HCT116 (cell line): Measurements from ENCODE around the gene DHRS7. TPM values are rescaled to one million over a fixed set of nuclear protein-coding genes. Genes with fewer than 3 reads are reported as not detected.

Experiments used
- ATAC-seq: fragments of 200-7000 bp; cut with Tn5 transposase; 2 replicates; pipeline ENCODE4 v1.9.1; 2020; ENCODE audit warnings: mild to moderate bottlenecking, moderate library complexity
- BruUV-seq: library from RNA; stranded (reverse); fragments of 400-500 nt; replicated peaks from 2 replicates; lab custom pipeline; 2021; lab: Mats Ljungman, UMichigan
- CTCF ChIA-PET: fragments of 300-600 bp; sonication (Branson Sonifier 250); formaldehyde crosslinking; loops from one replicate; lab custom pipeline; 2021; ENCODE audit warnings: antibody characterized with exemption; lab: Charles Lee
- POLR2A ChIA-PET: fragments of 300-600, 350-600 bp; sonication (Branson Sonifier 250); formaldehyde crosslinking; loops from one replicate; lab custom pipeline; 2021; ENCODE audit warnings: antibody characterized with exemption; lab: Charles Lee
- RAD21 ChIA-PET, 2 experiments: fragments of 300-600 bp; sonication (Branson Sonifier 250); formaldehyde crosslinking; loops; one replicate each; lab custom pipeline; 2023; ENCODE audit warnings: low total read pairs in 2 of 2; ENCODE audit not compliant: uncharacterized antibody in 2 of 2, unreplicated experiment in 2 of 2, low non-redundant PET in 1 of 2; lab: Charles Lee
- DNase-seq: peaks from one replicate; pipeline ENCODE4 v3.0.0-alpha.2; 2010; ENCODE audit warnings: low read depth, low spot score
- H2AFZ ChIP-seq: fragments of 200-600 bp; shearing (Covaris generic), sonication (generic); 2 replicates; pipeline ENCODE4 v1.6.1; 2017; ENCODE audit warnings: low read depth, mixed run types, mixed read lengths, antibody characterized with exemption, low read length; ENCODE audit not compliant: poor library complexity, severe bottlenecking
- H3K27ac ChIP-seq: 2 replicates; pipeline ENCODE4 v1.5.1; 2012; ENCODE audit warnings: low read depth, low read length
- H3K27me3 ChIP-seq: fragments of 200-600 bp; sonication (generic); 2 replicates; pipeline ENCODE4 v1.6.1; 2016; ENCODE audit warnings: mixed run types, low read length, mixed read lengths; ENCODE audit not compliant: insufficient read depth
- H3K36me3 ChIP-seq, 2 experiments: fragments of 200-500 bp in 1 of 2; fragments of 200-600 bp in 1 of 2; sonication (Bioruptor generic) in 1 of 2; sonication (generic) in 1 of 2; 2 replicates each; pipeline versions ENCODE4 v1.5.1 to v1.6.1; 2014 to 2016; ENCODE audit warnings: low read length in 2 of 2, inconsistent platforms in 1 of 2, mixed read lengths in 1 of 2, mixed run types in 1 of 2; ENCODE audit not compliant: insufficient read depth in 2 of 2, control insufficient read depth in 1 of 2
- H3K4me1 ChIP-seq, 2 experiments: fragments of 200-600 bp in 1 of 2; sonication (generic) in 1 of 2; 2 replicates each; pipeline versions ENCODE4 v1.5.1 to v1.6.1; 2012 to 2017; ENCODE audit warnings: low read length in 2 of 2, inconsistent platforms in 1 of 2, mild to moderate bottlenecking in 1 of 2, mixed read lengths in 1 of 2, mixed run types in 1 of 2, moderate library complexity in 1 of 2; ENCODE audit not compliant: insufficient read depth in 2 of 2, control insufficient read depth in 1 of 2
- H3K4me2 ChIP-seq: fragments of 200-600 bp; sonication (generic); 2 replicates; pipeline ENCODE4 v1.6.1; 2017; ENCODE audit warnings: mixed run types, low read length, mixed read lengths
- H3K4me3 ChIP-seq, 2 experiments: fragments of 200-600 bp in 1 of 2; sonication (generic) in 1 of 2; replicated peaks in 1 of 2; 2 replicates each; pipeline ENCODE4 v1.5.1; 2011 to 2016; ENCODE audit warnings: low read length in 2 of 2, control low read depth in 1 of 2, low read depth in 1 of 2, mild to moderate bottlenecking in 1 of 2, mixed read lengths in 1 of 2, mixed run types in 1 of 2
- H3K79me2 ChIP-seq: fragments of 200-600 bp; sonication (generic); 2 replicates; pipeline ENCODE4 v1.6.1; 2017; ENCODE audit warnings: mild to moderate bottlenecking, mixed run types, low read length, moderate library complexity, mixed read lengths; ENCODE audit not compliant: insufficient read depth
- H3K9ac ChIP-seq: fragments of 200-600 bp; sonication (generic); 2 replicates; pipeline ENCODE4 v1.6.1; 2016; ENCODE audit warnings: low read length, mixed read lengths
- H3K9me2 ChIP-seq: fragments of 200-600 bp; sonication (generic), shearing (Covaris generic); 2 replicates; pipeline ENCODE4 v1.6.1; 2017; ENCODE audit warnings: mixed run types, mild to moderate bottlenecking, moderate library complexity; ENCODE audit not compliant: insufficient read depth
- H3K9me3 ChIP-seq, 2 experiments: fragments of 200-500 bp in 1 of 2; fragments of 200-600 bp in 1 of 2; sonication (Bioruptor generic) in 1 of 2; sonication (generic) in 1 of 2; 2 replicates each; pipeline ENCODE4 v1.6.1; 2014 to 2017; ENCODE audit warnings: low read length in 2 of 2, mixed read lengths in 2 of 2, inconsistent platforms in 1 of 2, low read depth in 1 of 2, mild to moderate bottlenecking in 1 of 2, mixed run types in 1 of 2, moderate library complexity in 1 of 2; ENCODE audit not compliant: control insufficient read depth in 1 of 2, insufficient read depth in 1 of 2
- H4K20me1 ChIP-seq: fragments of 200-600 bp; sonication (generic), shearing (Covaris generic); 2 replicates; pipeline ENCODE4 v1.6.1; 2017; ENCODE audit warnings: mixed run types, mild to moderate bottlenecking, moderate library complexity; ENCODE audit not compliant: insufficient read depth
- CEBPB ChIP-seq: IDR thresholded peaks from 2 replicates; pipeline ENCODE4 v1.6.1; 2012; ENCODE audit warnings: low read depth
- EGR1 ChIP-seq: IDR thresholded peaks from 2 replicates; pipeline ENCODE4 v1.6.1; 2012; ENCODE audit warnings: low read depth
- ELF1 ChIP-seq: IDR thresholded peaks from 2 replicates; pipeline ENCODE4 v1.6.1; 2012; ENCODE audit warnings: low read depth, borderline replicate concordance
- EZH2phosphoT487 ChIP-seq: fragments of 200-600 bp; IDR thresholded peaks from 2 replicates; pipeline ENCODE4 v1.6.1; 2018; ENCODE audit warnings: antibody characterized with exemption, borderline replicate concordance
- JUND ChIP-seq: IDR thresholded peaks from 2 replicates; pipeline ENCODE4 v1.6.1; 2012
- RAD21 ChIP-seq: IDR thresholded peaks from 2 replicates; pipeline ENCODE4 v1.6.1; 2012; ENCODE audit warnings: low read depth, mild to moderate bottlenecking
- SIN3A ChIP-seq: IDR thresholded peaks from 2 replicates; pipeline ENCODE4 v1.6.1; 2012; ENCODE audit warnings: low read depth
- SRF ChIP-seq: IDR thresholded peaks from 2 replicates; pipeline ENCODE4 v1.6.1; 2012; ENCODE audit warnings: low read depth
- ZFX ChIP-seq: fragments of 450-650 bp; IDR thresholded peaks from 2 replicates; pipeline ENCODE4 v1.6.1; 2017
- ZNF274 ChIP-seq: fragments of 200-500 bp; sonication (Bioruptor generic); IDR thresholded peaks from 2 replicates; pipeline ENCODE4 v1.6.1; 2014; ENCODE audit warnings: mild to moderate bottlenecking, low read depth, low read length, inconsistent platforms
- intact Hi-C: fragments of 100-400 bp; cut with micrococcal nuclease; formaldehyde crosslinking; loops from 2 replicates; pipeline ENCODE4 v1.10.0; 2022
- total RNA-seq: library from RNA; stranded (reverse); gene quantifications from one replicate; pipeline ENCODE4 v1.2.1, GENCODE V29; 2021; ENCODE audit not compliant: unreplicated experiment
- TF ChIP-seq, protein P1 (sequence below): IDR thresholded peaks from 2 replicates; pipeline ENCODE4 v1.6.1; 2012; ENCODE audit warnings: low read depth
- TF ChIP-seq, protein P2 (sequence below): IDR thresholded peaks from 2 replicates; pipeline ENCODE4 v1.6.1; 2012
- TF ChIP-seq, protein P3 (sequence below): IDR thresholded peaks from 2 replicates; pipeline ENCODE4 v1.6.1; 2011; ENCODE audit warnings: mild to moderate bottlenecking, low read length, moderate library complexity; ENCODE audit not compliant: insufficient replicate concordance; ENCODE audit errors: extremely low read depth

DHRS7 gene
- total RNA-seq, 1 experiment from 2014 or later: 43.8 TPM

DNA sequence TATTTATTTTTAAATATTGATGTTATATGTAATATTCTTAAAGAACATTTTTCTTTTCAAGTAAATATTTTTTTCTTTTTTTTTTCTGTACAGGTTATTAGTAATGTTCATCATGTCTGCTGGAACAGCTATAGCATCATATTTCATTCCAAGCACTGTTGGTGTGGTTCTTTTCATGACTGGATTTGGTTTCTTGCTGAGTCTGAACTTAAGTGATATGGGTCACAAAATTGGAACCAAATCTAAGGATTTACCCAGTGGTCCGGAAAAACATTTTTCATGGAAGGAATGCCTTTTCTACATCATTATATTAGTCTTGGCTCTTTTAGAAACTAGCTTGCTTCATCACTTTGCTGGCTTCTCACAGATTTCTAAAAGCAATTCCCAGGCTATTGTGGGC lies 50.3 kb downstream of the DHRS7 start (continued):
- TF ChIP-seq, protein P1, sequence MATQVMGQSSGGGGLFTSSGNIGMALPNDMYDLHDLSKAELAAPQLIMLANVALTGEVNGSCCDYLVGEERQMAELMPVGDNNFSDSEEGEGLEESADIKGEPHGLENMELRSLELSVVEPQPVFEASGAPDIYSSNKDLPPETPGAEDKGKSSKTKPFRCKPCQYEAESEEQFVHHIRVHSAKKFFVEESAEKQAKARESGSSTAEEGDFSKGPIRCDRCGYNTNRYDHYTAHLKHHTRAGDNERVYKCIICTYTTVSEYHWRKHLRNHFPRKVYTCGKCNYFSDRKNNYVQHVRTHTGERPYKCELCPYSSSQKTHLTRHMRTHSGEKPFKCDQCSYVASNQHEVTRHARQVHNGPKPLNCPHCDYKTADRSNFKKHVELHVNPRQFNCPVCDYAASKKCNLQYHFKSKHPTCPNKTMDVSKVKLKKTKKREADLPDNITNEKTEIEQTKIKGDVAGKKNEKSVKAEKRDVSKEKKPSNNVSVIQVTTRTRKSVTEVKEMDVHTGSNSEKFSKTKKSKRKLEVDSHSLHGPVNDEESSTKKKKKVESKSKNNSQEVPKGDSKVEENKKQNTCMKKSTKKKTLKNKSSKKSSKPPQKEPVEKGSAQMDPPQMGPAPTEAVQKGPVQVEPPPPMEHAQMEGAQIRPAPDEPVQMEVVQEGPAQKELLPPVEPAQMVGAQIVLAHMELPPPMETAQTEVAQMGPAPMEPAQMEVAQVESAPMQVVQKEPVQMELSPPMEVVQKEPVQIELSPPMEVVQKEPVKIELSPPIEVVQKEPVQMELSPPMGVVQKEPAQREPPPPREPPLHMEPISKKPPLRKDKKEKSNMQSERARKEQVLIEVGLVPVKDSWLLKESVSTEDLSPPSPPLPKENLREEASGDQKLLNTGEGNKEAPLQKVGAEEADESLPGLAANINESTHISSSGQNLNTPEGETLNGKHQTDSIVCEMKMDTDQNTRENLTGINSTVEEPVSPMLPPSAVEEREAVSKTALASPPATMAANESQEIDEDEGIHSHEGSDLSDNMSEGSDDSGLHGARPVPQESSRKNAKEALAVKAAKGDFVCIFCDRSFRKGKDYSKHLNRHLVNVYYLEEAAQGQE: no peak
- TF ChIP-seq, protein P2, sequence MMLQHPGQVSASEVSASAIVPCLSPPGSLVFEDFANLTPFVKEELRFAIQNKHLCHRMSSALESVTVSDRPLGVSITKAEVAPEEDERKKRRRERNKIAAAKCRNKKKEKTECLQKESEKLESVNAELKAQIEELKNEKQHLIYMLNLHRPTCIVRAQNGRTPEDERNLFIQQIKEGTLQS: no peak
- TF ChIP-seq ZFX: no peak
- TF ChIP-seq SRF: no peak
- TF ChIP-seq EZH2phosphoT487: no peak
- no peak for TF ChIP-seq ELF1
- TF ChIP-seq, protein P3, sequence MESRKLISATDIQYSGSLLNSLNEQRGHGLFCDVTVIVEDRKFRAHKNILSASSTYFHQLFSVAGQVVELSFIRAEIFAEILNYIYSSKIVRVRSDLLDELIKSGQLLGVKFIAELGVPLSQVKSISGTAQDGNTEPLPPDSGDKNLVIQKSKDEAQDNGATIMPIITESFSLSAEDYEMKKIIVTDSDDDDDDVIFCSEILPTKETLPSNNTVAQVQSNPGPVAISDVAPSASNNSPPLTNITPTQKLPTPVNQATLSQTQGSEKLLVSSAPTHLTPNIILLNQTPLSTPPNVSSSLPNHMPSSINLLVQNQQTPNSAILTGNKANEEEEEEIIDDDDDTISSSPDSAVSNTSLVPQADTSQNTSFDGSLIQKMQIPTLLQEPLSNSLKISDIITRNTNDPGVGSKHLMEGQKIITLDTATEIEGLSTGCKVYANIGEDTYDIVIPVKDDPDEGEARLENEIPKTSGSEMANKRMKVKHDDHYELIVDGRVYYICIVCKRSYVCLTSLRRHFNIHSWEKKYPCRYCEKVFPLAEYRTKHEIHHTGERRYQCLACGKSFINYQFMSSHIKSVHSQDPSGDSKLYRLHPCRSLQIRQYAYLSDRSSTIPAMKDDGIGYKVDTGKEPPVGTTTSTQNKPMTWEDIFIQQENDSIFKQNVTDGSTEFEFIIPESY: no peak
- no peak for TF ChIP-seq SIN3A
- TF ChIP-seq, all 23 proteins: peak for 0

DNA sequence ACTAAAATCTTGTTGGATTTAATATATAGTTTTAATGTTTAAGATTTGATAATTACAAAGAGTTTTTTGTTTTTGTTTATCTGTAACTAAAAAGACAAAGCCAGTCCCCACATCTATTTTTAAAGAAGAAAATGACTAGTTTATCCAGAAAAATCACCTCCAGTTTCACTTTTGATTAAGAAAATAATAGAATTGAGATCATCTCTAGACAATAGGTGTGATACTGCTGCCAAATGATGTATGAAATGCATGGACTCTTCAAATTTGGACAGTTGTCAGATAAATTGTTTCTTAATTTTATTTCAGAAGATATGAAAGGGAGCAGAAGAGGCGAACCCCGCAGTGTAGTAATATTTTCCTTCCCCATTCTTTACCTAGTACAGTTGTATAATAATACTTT lies 53.5 kb downstream of the DHRS7 start:
- Histone ChIP-seq H3K4me2 (no peak overlapping the region), H3K9me3 (no peaks in the 10 kb centered on the region), H3K27ac (no peak overlapping the region), H3K4me3 (no peak overlapping the region), H3K9me2 (no peaks in the 10 kb centered on the region), H3K9ac (no peak overlapping the region), H4K20me1 (peaks cover 4% of the 10 kb centered on the region; the same call in 1 of the 2 replicates), H3K27me3 (no peaks in the 10 kb centered on the region), H3K4me1 (no peaks in the 10 kb centered on the region), H3K79me2 (peaks cover 64% of the 10 kb centered on the region), H3K36me3 (peaks cover 0 to 3% of the 10 kb centered on the region in 2 experiments; a peak in 2 of 4 replicates), H2AFZ (no peak overlapping the region)
- POLR2A ChIA-PET: no interaction called here
- RAD21 ChIA-PET: no interaction called here
- no TSS peak for BruUV-seq
- DNase-seq (no peak), ATAC-seq (no peak)
- CTCF ChIA-PET: no interaction called here
- intact Hi-C loops: no loop called here
- TF ChIP-seq, protein P1: no peak
- TF ChIP-seq ZNF274: no peak
- TF ChIP-seq, protein P2: no peak
- no peak for TF ChIP-seq EGR1
- TF ChIP-seq JUND: no peak
- TF ChIP-seq, protein P3: no peak
- TF ChIP-seq CEBPB: no peak
- no peak for TF ChIP-seq RAD21
